Subcutaneous adipose tissue (tissue), 4 donors: ENCODE measurements around the gene MRPS14. TPM values are rescaled to one million over a fixed set of nuclear protein-coding genes. Genes with fewer than 3 reads are reported as not detected.

Experiments
- CTCF ChIP-seq: fragments of 450-650 bp; IDR thresholded peaks from one replicate; pipeline ENCODE4 v1.5.1; 2016; ENCODE audit warnings: low read depth, mild to moderate bottlenecking, control low read depth, antibody characterized with exemption, moderate library complexity
- total RNA-seq, 4 donors: library from RNA; depleted of rRNA; stranded (reverse); fragments of >200 nt; gene quantifications; one replicate each; pipeline ENCODE4 v1.1.0, GENCODE V29; 2016

MRPS14 gene
- total RNA-seq, 4 donors from 2014 or later = 16.2 to 32.9 (median 24.3) TPM

GRCh38 chr1:175037416-175037815 is 14.2 kb upstream of the MRPS14 start:
- TF ChIP-seq CTCF = no peak

GRCh38 chr1:175036476-175036875 is 13.3 kb upstream of the MRPS14 start:
- no peak for TF ChIP-seq CTCF

GRCh38 chr1:175035865-175036264 is 12.6 kb upstream of the MRPS14 start:
- no peak for TF ChIP-seq CTCF

GRCh38 chr1:175034775-175035174 is 11.6 kb upstream of the MRPS14 start:
- no peak for TF ChIP-seq CTCF

- TF ChIP-seq CTCF = no peak
Measured at GRCh38 chr1:175033953-175034352, 10.7 kb upstream of the MRPS14 start.

- TF ChIP-seq CTCF = no peak
Measured at GRCh38 chr1:175024773-175025172, 1.5 kb upstream of the MRPS14 start.

DNA sequence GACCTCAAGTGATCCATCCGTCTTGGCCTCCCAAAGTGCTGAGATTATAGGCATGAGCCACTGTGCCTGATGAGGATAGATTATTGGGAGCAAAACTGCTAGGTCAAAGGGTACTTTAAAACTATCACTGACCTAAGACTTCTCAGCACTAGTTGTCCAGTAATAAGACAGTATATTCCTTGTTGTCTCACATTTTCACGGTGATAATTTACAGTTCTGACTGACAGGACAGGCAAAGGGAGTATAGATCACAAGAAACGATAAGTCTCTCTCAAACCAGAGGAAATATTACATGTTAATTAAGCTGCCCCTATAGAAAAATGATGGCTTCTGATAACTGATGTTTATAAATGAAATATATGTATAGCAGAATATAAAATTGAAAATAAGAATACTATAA is 3.7 kb downstream of the MRPS14 start:
- TF ChIP-seq CTCF = no peak
